Naive thymus-derived CD8-positive, alpha-beta T cell (primary cell): Measurements from ENCODE around the gene NCAPD3. TPM values are rescaled to one million over a fixed set of nuclear protein-coding genes. Genes with fewer than 3 reads are reported as not detected.

Source experiments
- ATAC-seq, 2 donors: fragments of 150-1000 bp; cut with Tn5 transposase in 1 of 2; sonication (Bioruptor Pico), chemical (Tn5 transposase) in 1 of 2; 1 replicate in 1 of 2; 2 replicates in 1 of 2; pipeline ENCODE4 v1.10.0; 2021; ENCODE audit warnings: mild to moderate bottlenecking in 2 of 2, moderate library complexity in 2 of 2
- POLR2A ChIA-PET: fragments of 350-600 bp; sonication (Branson Sonifier 250); formaldehyde crosslinking; loops from one replicate; lab custom pipeline; 2021; ENCODE audit warnings: antibody characterized with exemption; lab: Charles Lee
- DNase-seq, 10 donors: peaks; one replicate each; pipeline versions ENCODE4 v3.0.0 to v3.0.0-alpha.2; 2020 to 2022
- H3K27ac Mint-ChIP-seq, 10 donors: one replicate each; pipeline ENCODE4 v1.8.0; 2020 to 2022; ENCODE audit warnings: mild to moderate bottlenecking in 10 of 10, mixed read lengths in 10 of 10, moderate library complexity in 4 of 10, inconsistent platforms in 1 of 10
- H3K27me3 Mint-ChIP-seq, 5 donors: one replicate each; pipeline ENCODE4 v1.8.0; 2021 to 2022; ENCODE audit warnings: mixed read lengths in 5 of 5
- H3K36me3 Mint-ChIP-seq, 3 donors: one replicate each; pipeline ENCODE4 v1.8.0; 2020 to 2022; ENCODE audit warnings: mixed read lengths in 3 of 3, mild to moderate bottlenecking in 2 of 3, inconsistent platforms in 1 of 3
- H3K4me1 Mint-ChIP-seq, 4 donors: one replicate each; pipeline ENCODE4 v1.8.0; 2021 to 2022; ENCODE audit warnings: mixed read lengths in 4 of 4
- H3K4me3 Mint-ChIP-seq, 10 donors: one replicate each; pipeline ENCODE4 v1.8.0; 2020 to 2022; ENCODE audit warnings: mild to moderate bottlenecking in 10 of 10, mixed read lengths in 10 of 10, moderate library complexity in 6 of 10, inconsistent platforms in 1 of 10
- H3K9me3 Mint-ChIP-seq, 9 donors: one replicate each; pipeline ENCODE4 v1.8.0; 2020 to 2022; ENCODE audit warnings: mixed read lengths in 9 of 9, mild to moderate bottlenecking in 3 of 9, inconsistent platforms in 1 of 9, moderate library complexity in 1 of 9
- polyA plus RNA-seq, 3 donors: library from polyadenylated mRNA; unstranded; fragments of 300-500 nt; fragmentation: Illumina TruSeq; gene quantifications; one replicate each; pipeline ENCODE4 v1.2.3, GENCODE V29; 2021
- total RNA-seq, 8 experiments: library from RNA in 2 of 8; stranded (reverse) in 2 of 8; gene quantifications; one replicate each; pipeline ENCODE4 v1.2.3 and lab custom pipeline; 2021 to 2026

Gene NCAPD3
- total and polyA plus RNA-seq, 5 experiments from 2014 or later = 11.2 to 43.5 (median 16.5) TPM

DNA sequence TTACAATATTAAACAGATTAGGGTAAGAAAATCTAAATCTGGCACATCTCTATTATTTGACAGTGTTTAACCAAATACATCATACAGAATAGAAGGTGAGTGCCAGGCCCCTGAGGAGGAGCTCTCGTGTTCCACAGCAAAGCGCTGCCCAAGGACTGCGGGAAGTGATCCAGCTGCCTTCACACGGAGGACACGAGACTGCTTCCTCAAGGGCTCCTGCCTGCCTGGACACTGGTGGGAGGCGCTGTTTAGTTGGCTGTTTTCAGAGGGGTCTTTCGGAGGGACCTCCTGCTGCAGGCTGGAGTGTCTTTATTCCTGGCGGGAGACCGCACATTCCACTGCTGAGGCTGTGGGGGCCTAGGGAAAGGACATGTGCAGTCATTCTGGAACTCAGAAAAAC, 71.1 kb downstream of the NCAPD3 start:
- H3K4me1 Mint-ChIP-seq = peaks cover 0 to 3% (median 0%) of the 10 kb centered on the region in 4 donors
- POLR2A ChIA-PET = interaction anchor here (0.8 kb wide), 1 partner anchor 8 kb away, joined by 3 read pairs; no protein-coding TSS in a partner anchor
- H3K27me3 Mint-ChIP-seq = no peaks in the 10 kb centered on the region
- ATAC-seq = no peak
- H3K36me3 Mint-ChIP-seq = peaks cover 0 to 65% (median 7%) of the 10 kb centered on the region in 3 donors
- DNase-seq = no peak
- H3K27ac Mint-ChIP-seq = peak overlapping the region in 1 of 10 donors; percentile 14
- H3K4me3 Mint-ChIP-seq = no peak overlapping the region
- H3K9me3 Mint-ChIP-seq = no peaks in the 10 kb centered on the region

DNA sequence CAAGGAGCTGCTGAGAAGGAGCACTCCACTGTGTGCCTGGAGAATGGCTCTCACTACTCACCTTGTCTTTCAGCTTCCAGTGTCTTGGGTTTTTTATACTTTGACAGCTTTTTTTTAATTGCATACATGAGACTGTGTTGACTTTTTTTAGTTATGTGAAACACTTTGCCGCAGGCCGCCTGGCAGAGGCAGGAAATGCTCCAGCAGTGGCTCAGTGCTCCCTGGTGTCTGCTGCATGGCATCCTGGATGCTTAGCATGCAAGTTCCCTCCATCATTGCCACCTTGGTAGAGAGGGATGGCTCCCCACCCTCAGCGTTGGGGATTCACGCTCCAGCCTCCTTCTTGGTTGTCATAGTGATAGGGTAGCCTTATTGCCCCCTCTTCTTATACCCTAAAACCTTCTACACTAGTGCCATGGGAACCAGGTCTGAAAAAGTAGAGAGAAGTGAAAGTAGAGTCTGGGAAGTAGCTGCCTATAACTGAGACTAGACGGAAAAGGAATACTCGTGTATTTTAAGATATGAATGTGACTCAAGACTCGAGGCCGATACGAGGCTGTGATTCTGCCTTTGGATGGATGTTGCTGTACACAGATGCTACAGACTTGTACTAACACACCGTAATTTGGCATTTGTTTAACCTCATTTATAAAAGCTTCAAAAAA, 72.6 kb downstream of the NCAPD3 start:
- peak overlapping the region in 4 of 10 donors; percentile 35 to 75 (median 42) for H3K27ac Mint-ChIP-seq
- ATAC-seq (no peak), DNase-seq (no peak)
- H3K9me3 Mint-ChIP-seq = no peaks in the 10 kb centered on the region
- H3K36me3 Mint-ChIP-seq = peaks cover 0 to 53% (median 2%) of the 10 kb centered on the region in 3 donors
- peaks cover 0 to 3% (median 0%) of the 10 kb centered on the region in 4 donors for H3K4me1 Mint-ChIP-seq
- POLR2A ChIA-PET = interaction anchor here (0.6 kb wide), 1 partner anchor 230 kb away, joined by 3 read pairs; no protein-coding TSS in a partner anchor
- H3K27me3 Mint-ChIP-seq = no peaks in the 10 kb centered on the region
- H3K4me3 Mint-ChIP-seq = no peak overlapping the region

DNA sequence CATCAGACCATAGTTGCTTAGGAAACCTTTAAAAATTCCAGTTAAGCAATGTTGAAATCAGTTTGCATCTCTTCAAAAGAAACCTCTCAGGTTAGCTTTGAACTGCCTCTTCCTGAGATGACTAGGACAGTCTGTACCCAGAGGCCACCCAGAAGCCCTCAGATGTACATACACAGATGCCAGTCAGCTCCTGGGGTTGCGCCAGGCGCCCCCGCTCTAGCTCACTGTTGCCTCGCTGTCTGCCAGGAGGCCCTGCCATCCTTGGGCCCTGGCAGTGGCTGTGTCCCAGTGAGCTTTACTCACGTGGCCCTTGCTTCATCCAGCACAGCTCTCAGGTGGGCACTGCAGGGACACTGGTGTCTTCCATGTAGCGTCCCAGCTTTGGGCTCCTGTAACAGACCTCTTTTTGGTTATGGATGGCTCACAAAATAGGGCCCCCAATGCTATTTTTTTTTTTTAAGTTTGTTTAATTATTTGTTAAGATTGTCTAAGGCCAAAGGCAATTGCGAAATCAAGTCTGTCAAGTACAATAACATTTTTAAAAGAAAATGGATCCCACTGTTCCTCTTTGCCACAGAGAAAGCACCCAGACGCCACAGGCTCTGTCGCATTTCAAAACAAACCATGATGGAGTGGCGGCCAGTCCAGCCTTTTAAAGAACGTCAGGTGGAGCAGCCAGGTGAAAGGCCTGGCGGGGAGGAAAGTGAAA, 73.4 kb downstream of the NCAPD3 start:
- POLR2A ChIA-PET = no interaction called here
- Mint-ChIP-seq H3K36me3 (peaks cover 0 to 46% (median 2%) of the 10 kb centered on the region in 3 donors), H3K27me3 (no peaks in the 10 kb centered on the region), H3K4me3 (no peak overlapping the region), H3K27ac (peak overlapping the region in 4 of 10 donors; percentile 34 to 56 (median 37)), H3K4me1 (peaks cover 0 to 3% (median 0%) of the 10 kb centered on the region in 4 donors), H3K9me3 (no peaks in the 10 kb centered on the region)
- ATAC-seq = no peak
- no peak for DNase-seq

DNA sequence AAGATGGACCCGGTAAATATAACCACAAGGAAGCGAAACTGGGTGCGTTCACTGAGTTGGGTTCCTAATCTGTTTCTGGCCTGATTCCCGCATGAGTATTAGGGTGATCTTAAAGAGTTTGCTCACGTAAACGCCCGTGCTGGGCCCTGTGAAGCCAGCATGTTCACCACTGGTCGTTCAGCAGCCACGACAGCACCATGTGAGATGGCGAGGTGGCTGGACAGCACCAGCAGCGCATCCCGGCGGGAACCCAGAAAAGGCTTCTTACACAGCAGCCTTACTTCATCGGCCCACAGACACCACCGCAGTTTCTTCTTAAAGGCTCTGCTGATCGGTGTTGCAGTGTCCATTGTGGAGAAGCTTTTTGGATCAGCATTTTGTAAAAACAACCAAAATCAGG, 74.4 kb downstream of the NCAPD3 start:
- POLR2A ChIA-PET = no interaction called here
- no peak overlapping the region for H3K4me3 Mint-ChIP-seq
- no peaks in the 10 kb centered on the region for H3K27me3 Mint-ChIP-seq
- no peaks in the 10 kb centered on the region for H3K9me3 Mint-ChIP-seq
- H3K36me3 Mint-ChIP-seq = peaks cover 0 to 46% (median 2%) of the 10 kb centered on the region in 3 donors
- ATAC-seq (no peak), DNase-seq (no peak)
- H3K4me1 Mint-ChIP-seq = no peaks in the 10 kb centered on the region
- H3K27ac Mint-ChIP-seq = no peak overlapping the region

DNA sequence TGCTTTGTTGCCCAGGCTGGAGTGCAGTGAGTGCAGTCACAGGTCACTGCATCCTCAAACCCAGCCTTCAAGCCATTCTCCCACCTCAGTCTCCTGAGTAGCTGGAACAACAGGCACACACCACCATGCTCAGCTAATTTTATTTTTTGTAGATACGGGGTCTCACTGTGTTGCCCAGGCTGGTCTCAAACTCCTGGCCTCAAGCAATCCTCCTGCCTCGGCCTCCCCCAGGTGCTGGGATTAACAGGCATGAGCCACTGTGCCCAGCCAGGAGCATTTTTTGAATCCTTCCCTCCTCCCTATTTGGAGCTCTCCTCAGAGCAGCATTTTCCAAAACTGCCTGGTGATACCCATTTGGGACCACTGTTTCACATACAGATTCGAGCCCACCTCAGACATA, 77.2 kb downstream of the NCAPD3 start:
- H3K9me3 Mint-ChIP-seq = no peaks in the 10 kb centered on the region
- no peaks in the 10 kb centered on the region for H3K4me1 Mint-ChIP-seq
- DNase-seq (no peak), ATAC-seq (no peak)
- H3K27ac Mint-ChIP-seq = no peak overlapping the region
- H3K36me3 Mint-ChIP-seq = peaks cover 0 to 38% (median 2%) of the 10 kb centered on the region in 3 donors
- no peak overlapping the region for H3K4me3 Mint-ChIP-seq
- no peaks in the 10 kb centered on the region for H3K27me3 Mint-ChIP-seq
- POLR2A ChIA-PET = no interaction called here

DNA sequence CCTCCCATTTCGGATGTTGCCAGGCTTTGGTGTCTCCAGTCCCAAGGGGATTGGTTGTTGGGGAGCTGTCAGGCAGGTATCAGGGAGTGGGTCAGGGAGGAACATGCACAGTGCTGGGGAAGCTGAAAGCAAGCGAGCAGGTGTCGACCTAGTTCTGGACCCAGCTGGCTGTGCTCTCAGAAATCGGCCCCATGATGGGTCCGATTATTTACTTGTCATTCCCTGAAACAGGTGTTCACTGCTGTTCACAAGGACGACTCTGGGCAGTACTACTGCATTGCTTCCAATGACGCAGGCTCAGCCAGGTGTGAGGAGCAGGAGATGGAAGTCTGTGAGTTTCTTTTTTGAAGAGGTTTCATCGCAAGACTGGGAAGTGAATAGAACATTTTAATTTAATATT, 78.1 kb downstream of the NCAPD3 start:
- H3K9me3 Mint-ChIP-seq = no peaks in the 10 kb centered on the region
- DNase-seq (no peak), ATAC-seq (no peak)
- H3K4me1 Mint-ChIP-seq = no peaks in the 10 kb centered on the region
- H3K27ac Mint-ChIP-seq = no peak overlapping the region
- no peaks in the 10 kb centered on the region for H3K27me3 Mint-ChIP-seq
- POLR2A ChIA-PET = no interaction called here
- H3K4me3 Mint-ChIP-seq = no peak overlapping the region
- peaks cover 0 to 32% (median 2%) of the 10 kb centered on the region in 3 donors for H3K36me3 Mint-ChIP-seq

DNA sequence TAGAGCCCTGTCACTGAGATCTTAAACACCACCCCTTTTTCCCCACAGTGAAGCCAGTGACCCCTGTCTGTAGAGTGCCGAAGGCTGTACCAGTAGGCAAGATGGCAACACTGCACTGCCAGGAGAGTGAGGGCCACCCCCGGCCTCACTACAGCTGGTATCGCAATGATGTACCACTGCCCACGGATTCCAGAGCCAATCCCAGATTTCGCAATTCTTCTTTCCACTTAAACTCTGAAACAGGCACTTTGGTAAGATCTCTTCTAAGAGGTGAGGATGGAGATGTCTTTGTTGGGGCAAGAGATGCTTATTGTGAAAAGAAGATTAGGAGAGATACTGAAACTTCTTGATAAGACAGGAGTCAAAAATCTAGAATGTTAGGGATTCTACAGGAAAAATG, 79.0 kb downstream of the NCAPD3 start:
- H3K9me3 Mint-ChIP-seq = no peaks in the 10 kb centered on the region
- H3K27me3 Mint-ChIP-seq = no peaks in the 10 kb centered on the region
- ATAC-seq (no peak), DNase-seq (no peak)
- H3K27ac Mint-ChIP-seq = peak overlapping the region in 4 of 10 donors; percentile 18 to 60 (median 42)
- peaks cover 0 to under 1% (median under 1%) of the 10 kb centered on the region in 4 donors for H3K4me1 Mint-ChIP-seq
- H3K36me3 Mint-ChIP-seq = peaks cover 0 to 31% (median 2%) of the 10 kb centered on the region in 3 donors
- H3K4me3 Mint-ChIP-seq = no peak overlapping the region
- POLR2A ChIA-PET = no interaction called here

DNA sequence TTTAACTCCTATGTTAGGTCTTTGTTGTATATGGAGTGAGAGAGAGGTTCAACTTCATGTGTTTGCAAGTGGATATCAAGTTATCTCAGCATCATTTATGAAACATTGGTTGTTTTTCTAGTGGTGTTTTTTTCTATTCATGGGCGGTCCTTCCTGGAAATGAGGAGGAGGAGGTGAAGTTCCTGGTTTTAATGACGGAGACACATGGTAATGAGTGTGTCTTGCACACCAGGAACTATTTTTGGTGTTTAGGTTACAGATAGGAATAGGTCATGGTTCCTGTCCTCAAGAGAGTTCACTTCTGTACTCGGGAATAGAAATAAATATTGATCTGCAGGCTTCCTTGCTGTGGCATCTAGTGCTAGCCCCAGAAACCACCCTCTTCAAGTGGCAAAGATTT, 80.0 kb downstream of the NCAPD3 start:
- no peaks in the 10 kb centered on the region for H3K9me3 Mint-ChIP-seq
- ATAC-seq = no peak
- peak overlapping the region in 3 of 10 donors; percentile 38 to 63 (median 60) for H3K27ac Mint-ChIP-seq
- peaks cover 2 to 9% (median 2%) of the 10 kb centered on the region in 4 donors for H3K4me1 Mint-ChIP-seq
- POLR2A ChIA-PET = no interaction called here
- no peak for DNase-seq
- H3K4me3 Mint-ChIP-seq = no peak overlapping the region
- H3K36me3 Mint-ChIP-seq = peaks cover 0 to 23% (median 0%) of the 10 kb centered on the region in 3 donors
- H3K27me3 Mint-ChIP-seq = no peaks in the 10 kb centered on the region

DNA sequence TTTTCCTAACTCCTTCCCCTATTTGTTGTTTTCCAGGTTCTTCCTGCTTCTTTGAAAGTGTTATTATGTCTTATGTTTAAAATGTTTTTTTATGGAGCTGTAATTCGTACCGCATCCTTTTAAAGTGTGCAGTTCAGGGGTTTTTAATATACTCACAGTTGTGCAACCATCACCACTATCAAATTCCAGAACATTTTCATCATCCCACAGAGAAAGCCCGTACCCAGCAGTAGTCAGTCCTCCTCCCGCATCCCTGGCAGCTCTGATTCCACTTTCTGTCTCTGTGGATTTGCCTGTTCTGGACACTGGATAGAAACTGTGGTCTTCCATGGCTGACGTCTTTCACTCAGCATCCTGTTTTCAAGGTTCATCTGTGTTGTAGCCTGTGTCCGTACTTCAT, 81.2 kb downstream of the NCAPD3 start:
- no peak for ATAC-seq
- Mint-ChIP-seq H3K36me3 (peaks cover 0 to 15% (median 0%) of the 10 kb centered on the region in 3 donors), H3K9me3 (no peaks in the 10 kb centered on the region), H3K4me1 (peaks cover 2 to 9% (median 2%) of the 10 kb centered on the region in 4 donors), H3K27me3 (no peaks in the 10 kb centered on the region), H3K4me3 (no peak overlapping the region), H3K27ac (peak overlapping the region in 2 of 10 donors; percentile 60 to 80)
- POLR2A ChIA-PET = no interaction called here
- no peak for DNase-seq

DNA sequence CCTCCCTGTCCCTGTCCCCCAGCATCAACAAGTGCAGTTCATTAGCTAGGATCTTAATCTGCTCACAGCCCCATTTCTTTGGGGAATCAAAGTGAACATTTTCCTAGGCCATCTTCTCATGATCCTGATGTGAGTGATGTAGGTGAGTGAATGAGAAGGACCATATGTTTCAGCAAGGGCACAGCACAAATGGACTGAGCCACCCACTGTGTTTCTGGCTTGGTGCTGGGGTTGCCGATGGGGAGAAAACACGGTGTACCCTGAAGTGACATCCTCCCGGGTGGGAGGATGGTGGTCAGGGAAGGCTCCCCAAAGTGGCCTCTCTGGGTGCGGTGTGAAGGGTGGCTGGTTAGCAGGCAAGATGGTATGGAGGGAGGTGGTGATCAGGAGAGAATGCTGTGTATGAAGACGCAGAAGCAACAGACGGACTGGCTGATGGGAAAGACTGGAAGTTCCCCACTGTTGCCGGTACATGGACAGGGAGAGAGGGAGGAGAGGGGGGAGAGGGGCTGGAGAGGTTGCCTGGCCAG, 82.7 kb downstream of the NCAPD3 start:
- Mint-ChIP-seq H3K9me3 (no peaks in the 10 kb centered on the region), H3K36me3 (peaks cover 0 to 13% (median 0%) of the 10 kb centered on the region in 3 donors), H3K4me1 (peaks cover 2 to 9% (median 2%) of the 10 kb centered on the region in 4 donors), H3K27me3 (no peaks in the 10 kb centered on the region), H3K27ac (peak overlapping the region in 1 of 10 donors; percentile 65), H3K4me3 (no peak overlapping the region)
- ATAC-seq (no peak), DNase-seq (no peak)
- POLR2A ChIA-PET = no interaction called here

DNA sequence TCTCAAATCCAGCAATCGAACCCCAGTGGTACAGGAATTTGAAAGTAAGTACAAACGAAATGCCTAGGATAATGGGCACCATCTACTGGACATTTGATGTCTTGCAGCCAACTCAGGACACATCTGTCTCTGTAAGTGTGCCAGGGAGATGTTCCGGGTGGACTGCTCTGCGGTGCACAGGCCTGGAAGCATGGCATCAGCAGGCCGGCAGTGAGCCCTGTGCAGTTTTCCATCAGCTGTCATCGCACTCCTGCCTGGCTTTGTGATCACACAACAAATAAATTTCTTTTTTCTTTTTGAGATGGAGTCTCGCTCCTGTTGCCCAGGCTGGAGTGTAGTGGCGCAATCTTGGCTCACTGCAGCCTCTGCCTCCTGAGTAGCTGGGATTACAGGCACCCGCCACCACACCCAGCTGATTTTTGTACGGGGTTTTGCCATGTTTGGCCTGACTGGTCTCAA, 83.9 kb downstream of the NCAPD3 start:
- ATAC-seq = peak; percentile 60 to 65
- POLR2A ChIA-PET = no interaction called here
- Mint-ChIP-seq H3K27me3 (no peaks in the 10 kb centered on the region), H3K36me3 (peaks cover 0 to 7% (median 0%) of the 10 kb centered on the region in 3 donors), H3K4me3 (no peak overlapping the region), H3K27ac (peak overlapping the region in 1 of 10 donors; percentile 11), H3K4me1 (peaks cover 2 to 9% (median 2%) of the 10 kb centered on the region in 4 donors), H3K9me3 (no peaks in the 10 kb centered on the region)
- DNase-seq = peak in 9 of 10 donors; percentile 12 to 71 (median 48)

DNA sequence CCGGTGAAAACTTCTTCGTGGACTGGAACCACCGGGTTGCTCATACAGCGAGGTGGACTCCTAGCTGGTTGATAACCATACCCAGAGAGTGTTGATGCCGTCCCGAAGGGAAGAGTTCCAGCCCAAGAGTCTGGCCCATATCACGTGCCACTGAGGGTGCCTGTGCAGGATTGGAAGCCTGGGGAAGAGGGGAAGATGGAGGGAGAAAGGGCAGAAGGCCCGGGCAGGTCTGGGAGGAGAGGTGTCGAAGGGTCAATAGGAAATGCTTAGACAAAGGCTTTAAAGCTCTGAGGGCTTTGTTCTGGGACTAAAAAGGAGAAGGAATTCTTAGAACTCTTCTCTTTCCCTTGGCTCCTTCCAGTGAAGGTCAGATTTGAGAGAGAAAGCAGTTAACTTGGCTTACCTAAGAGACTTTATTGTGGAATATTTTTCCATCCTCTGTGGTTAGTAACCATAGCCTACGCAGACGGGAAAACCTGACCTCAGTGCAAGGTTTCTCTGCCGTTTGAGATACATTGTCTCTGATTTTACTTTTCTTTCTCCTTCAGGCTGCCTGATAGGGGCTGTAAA, 84.4 kb downstream of the NCAPD3 start:
- Mint-ChIP-seq H3K27ac (peak overlapping the region in 2 of 10 donors; percentile 11 to 80), H3K4me1 (peaks cover 2 to 9% (median 2%) of the 10 kb centered on the region in 4 donors), H3K36me3 (peaks cover 0 to 4% (median 0%) of the 10 kb centered on the region in 3 donors), H3K4me3 (no peak overlapping the region), H3K9me3 (no peaks in the 10 kb centered on the region), H3K27me3 (no peaks in the 10 kb centered on the region)
- POLR2A ChIA-PET = no interaction called here
- ATAC-seq (no peak), DNase-seq (no peak)
